ENCODE data around the gene BID.

GRCh38 chr22:17695986-17696385 is 78.3 kb downstream of the BID start:
- TF ChIP-seq POLR2A (IDR thresholded peaks at IDR 0.05; ENCODE audit: low read length) (no peak), GATA1 (IDR thresholded peaks at IDR 0.05; ENCODE audit: low read depth, low read length) (no peak)
